Fibroblast of lung (primary cell): ENCODE results near the gene RASA2.

Experiments used
- EZH2 ChIP-seq: IDR thresholded peaks from 2 replicates; pipeline ENCODE4 v1.5.1; 2012; ENCODE audit warnings: low read length, control low read depth, mild to moderate bottlenecking; ENCODE audit errors: missing control alignments
- TF ChIP-seq, protein P1 (sequence below), 2 donors: IDR thresholded peaks in 1 of 2; conservative IDR thresholded peaks in 1 of 2; 1 replicate in 1 of 2; 2 replicates in 1 of 2; pipeline ENCODE4 v1.5.1; 2011 to 2012; ENCODE audit warnings: low read length in 2 of 2, control low read depth in 1 of 2, inconsistent platforms in 1 of 2, low read depth in 1 of 2, mild to moderate bottlenecking in 1 of 2

DNA sequence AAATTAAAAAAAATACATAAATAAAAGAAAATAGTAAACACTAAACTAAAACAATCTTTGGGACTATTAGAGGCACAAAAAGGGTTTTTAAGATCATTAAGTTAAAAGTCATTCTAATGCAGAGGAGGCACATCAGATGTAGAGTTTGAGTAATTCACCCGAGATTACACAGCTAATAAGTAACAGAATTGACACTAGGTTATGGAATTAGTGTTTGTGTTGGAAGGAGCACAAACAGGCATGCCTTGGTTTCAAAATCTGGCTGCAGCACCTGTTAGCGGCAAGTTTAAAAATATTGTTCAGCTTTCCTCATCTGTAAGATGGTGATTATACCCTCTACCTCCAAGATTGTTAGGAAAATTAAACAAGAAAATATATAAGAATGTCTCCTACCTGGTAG is 39.0 kb downstream of the RASA2 start:
- TF ChIP-seq, protein P1, sequence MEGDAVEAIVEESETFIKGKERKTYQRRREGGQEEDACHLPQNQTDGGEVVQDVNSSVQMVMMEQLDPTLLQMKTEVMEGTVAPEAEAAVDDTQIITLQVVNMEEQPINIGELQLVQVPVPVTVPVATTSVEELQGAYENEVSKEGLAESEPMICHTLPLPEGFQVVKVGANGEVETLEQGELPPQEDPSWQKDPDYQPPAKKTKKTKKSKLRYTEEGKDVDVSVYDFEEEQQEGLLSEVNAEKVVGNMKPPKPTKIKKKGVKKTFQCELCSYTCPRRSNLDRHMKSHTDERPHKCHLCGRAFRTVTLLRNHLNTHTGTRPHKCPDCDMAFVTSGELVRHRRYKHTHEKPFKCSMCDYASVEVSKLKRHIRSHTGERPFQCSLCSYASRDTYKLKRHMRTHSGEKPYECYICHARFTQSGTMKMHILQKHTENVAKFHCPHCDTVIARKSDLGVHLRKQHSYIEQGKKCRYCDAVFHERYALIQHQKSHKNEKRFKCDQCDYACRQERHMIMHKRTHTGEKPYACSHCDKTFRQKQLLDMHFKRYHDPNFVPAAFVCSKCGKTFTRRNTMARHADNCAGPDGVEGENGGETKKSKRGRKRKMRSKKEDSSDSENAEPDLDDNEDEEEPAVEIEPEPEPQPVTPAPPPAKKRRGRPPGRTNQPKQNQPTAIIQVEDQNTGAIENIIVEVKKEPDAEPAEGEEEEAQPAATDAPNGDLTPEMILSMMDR (conservative IDR thresholded peaks at IDR 0.05 in 1 of 2, IDR thresholded peaks at IDR 0.05 in 1 of 2; ENCODE audit: low read depth in 1 of 2, low read length in 2 of 2): no peak
- no peak for TF ChIP-seq EZH2
